ENCODE measurements around the gene CCDC12.

CCDC12 gene

GRCh38 chr3:46934072-46934471 lies 42.5 kb downstream of the CCDC12 start:
- TF ChIP-seq ZNF274 (IDR thresholded peaks at IDR 0.05; ENCODE audit: low read depth, low read length), result no peak
- no peak for TF ChIP-seq SUZ12 (IDR thresholded peaks at IDR 0.05; ENCODE audit: extremely low read depth, insufficient read depth, insufficient read length)
- TF ChIP-seq YY1 (IDR thresholded peaks at IDR 0.05; ENCODE audit: insufficient read depth, insufficient read length), result no peak
- H3K9ac ChIP-seq (ENCODE audit: insufficient read length, low read depth), result no peak overlapping the region
- DNase-seq (ENCODE audit: low read depth, low spot score), result no peak
- H3K27me3 ChIP-seq (ENCODE audit: insufficient read depth, insufficient read length), result no peaks in the 10 kb centered on the region
- H3K4me3 ChIP-seq (ENCODE audit: insufficient read length, low read depth), result no peak overlapping the region
- H3K4me1 ChIP-seq (ENCODE audit: insufficient read depth, insufficient read length), result peaks cover 41% of the 10 kb centered on the region
- H3K9me3 ChIP-seq (ENCODE audit: insufficient read depth, low read length), result no peaks in the 10 kb centered on the region
- H3K36me3 ChIP-seq (ENCODE audit: insufficient read depth, insufficient read length, low read length), result peaks cover 70% of the 10 kb centered on the region

GRCh38 chr3:46933261-46933660 lies 43.3 kb downstream of the CCDC12 start:
- Histone ChIP-seq H3K4me3 (ENCODE audit: insufficient read length, low read depth) (no peak overlapping the region), H3K36me3 (ENCODE audit: insufficient read depth, insufficient read length, low read length) (peaks cover 70% of the 10 kb centered on the region), H3K9ac (ENCODE audit: insufficient read length, low read depth) (no peak overlapping the region), H3K27me3 (ENCODE audit: insufficient read depth, insufficient read length) (no peaks in the 10 kb centered on the region), H3K4me1 (ENCODE audit: insufficient read depth, insufficient read length) (peaks cover 41% of the 10 kb centered on the region), H3K9me3 (ENCODE audit: insufficient read depth, low read length) (no peaks in the 10 kb centered on the region)
- no peak for DNase-seq (ENCODE audit: low read depth, low spot score)
- TF ChIP-seq SUZ12 (IDR thresholded peaks at IDR 0.05; ENCODE audit: extremely low read depth, insufficient read depth, insufficient read length) (no peak), ZNF274 (IDR thresholded peaks at IDR 0.05; ENCODE audit: low read depth, low read length) (no peak), YY1 (IDR thresholded peaks at IDR 0.05; ENCODE audit: insufficient read depth, insufficient read length) (no peak)

- H3K36me3 ChIP-seq (ENCODE audit: insufficient read depth, insufficient read length, low read length), result peaks cover 70% of the 10 kb centered on the region
- peaks cover 42% of the 10 kb centered on the region for H3K4me1 ChIP-seq (ENCODE audit: insufficient read depth, insufficient read length)
- no peaks in the 10 kb centered on the region for H3K27me3 ChIP-seq (ENCODE audit: insufficient read depth, insufficient read length)
- no peak overlapping the region for H3K9ac ChIP-seq (ENCODE audit: insufficient read length, low read depth)
- H3K4me3 ChIP-seq (ENCODE audit: insufficient read length, low read depth), result no peak overlapping the region
- no peaks in the 10 kb centered on the region for H3K9me3 ChIP-seq (ENCODE audit: insufficient read depth, low read length)
- no peak for DNase-seq (ENCODE audit: low read depth, low spot score)
- TF ChIP-seq YY1 (IDR thresholded peaks at IDR 0.05; ENCODE audit: insufficient read depth, insufficient read length) (no peak), SUZ12 (IDR thresholded peaks at IDR 0.05; ENCODE audit: extremely low read depth, insufficient read depth, insufficient read length) (no peak)
Observed at GRCh38 chr3:46932455-46933225, 43.9 kb downstream of the CCDC12 start.

- DNase-seq (ENCODE audit: low read depth, low spot score), result no peak
- H3K4me1 ChIP-seq (ENCODE audit: insufficient read depth, insufficient read length), result peaks cover 44% of the 10 kb centered on the region
- H3K27me3 ChIP-seq (ENCODE audit: insufficient read depth, insufficient read length), result no peaks in the 10 kb centered on the region
- no peak overlapping the region for H3K9ac ChIP-seq (ENCODE audit: insufficient read length, low read depth)
- H3K4me3 ChIP-seq (ENCODE audit: insufficient read length, low read depth), result no peak overlapping the region
- peaks cover 70% of the 10 kb centered on the region for H3K36me3 ChIP-seq (ENCODE audit: insufficient read depth, insufficient read length, low read length)
- no peaks in the 10 kb centered on the region for H3K9me3 ChIP-seq (ENCODE audit: insufficient read depth, low read length)
- TF ChIP-seq ZNF274 (IDR thresholded peaks at IDR 0.05; ENCODE audit: low read depth, low read length), result no peak
- TF ChIP-seq YY1 (IDR thresholded peaks at IDR 0.05; ENCODE audit: insufficient read depth, insufficient read length), result no peak
- no peak for TF ChIP-seq SUZ12 (IDR thresholded peaks at IDR 0.05; ENCODE audit: extremely low read depth, insufficient read depth, insufficient read length)
Observed at GRCh38 chr3:46931631-46932331, 44.8 kb downstream of the CCDC12 start.

GRCh38 chr3:46930945-46931403 lies 45.6 kb downstream of the CCDC12 start:
- TF ChIP-seq ZNF274 (IDR thresholded peaks at IDR 0.05; ENCODE audit: low read depth, low read length) (no peak), SUZ12 (IDR thresholded peaks at IDR 0.05; ENCODE audit: extremely low read depth, insufficient read depth, insufficient read length) (no peak), YY1 (IDR thresholded peaks at IDR 0.05; ENCODE audit: insufficient read depth, insufficient read length) (no peak)
- Histone ChIP-seq H3K9ac (ENCODE audit: insufficient read length, low read depth) (no peak overlapping the region), H3K9me3 (ENCODE audit: insufficient read depth, low read length) (no peaks in the 10 kb centered on the region), H3K4me3 (ENCODE audit: insufficient read length, low read depth) (no peak overlapping the region), H3K36me3 (ENCODE audit: insufficient read depth, insufficient read length, low read length) (peaks cover 70% of the 10 kb centered on the region), H3K4me1 (ENCODE audit: insufficient read depth, insufficient read length) (peaks cover 40% of the 10 kb centered on the region), H3K27me3 (ENCODE audit: insufficient read depth, insufficient read length) (no peaks in the 10 kb centered on the region)
- DNase-seq (ENCODE audit: low read depth, low spot score), result no peak

GRCh38 chr3:46930166-46930944 lies 46.2 kb downstream of the CCDC12 start:
- DNase-seq (ENCODE audit: low read depth, low spot score), result no peak
- TF ChIP-seq ZNF274 (IDR thresholded peaks at IDR 0.05; ENCODE audit: low read depth, low read length) (no peak), YY1 (IDR thresholded peaks at IDR 0.05; ENCODE audit: insufficient read depth, insufficient read length) (no peak), SUZ12 (IDR thresholded peaks at IDR 0.05; ENCODE audit: extremely low read depth, insufficient read depth, insufficient read length) (no peak)
- no peaks in the 10 kb centered on the region for H3K9me3 ChIP-seq (ENCODE audit: insufficient read depth, low read length)
- H3K27me3 ChIP-seq (ENCODE audit: insufficient read depth, insufficient read length), result no peaks in the 10 kb centered on the region
- H3K9ac ChIP-seq (ENCODE audit: insufficient read length, low read depth), result no peak overlapping the region
- H3K36me3 ChIP-seq (ENCODE audit: insufficient read depth, insufficient read length, low read length), result peaks cover 74% of the 10 kb centered on the region
- peaks cover 38% of the 10 kb centered on the region for H3K4me1 ChIP-seq (ENCODE audit: insufficient read depth, insufficient read length)
- no peak overlapping the region for H3K4me3 ChIP-seq (ENCODE audit: insufficient read length, low read depth)

Measured in NT2/D1 (cell line).